ENCODE measurements around the gene RPS29.
"Not testable (repeated sequence)": the region's sequence is repeated elsewhere in the genome, so short reads cannot be mapped to it uniquely, and the experiment has no call there.

The RPS29 gene

DNA sequence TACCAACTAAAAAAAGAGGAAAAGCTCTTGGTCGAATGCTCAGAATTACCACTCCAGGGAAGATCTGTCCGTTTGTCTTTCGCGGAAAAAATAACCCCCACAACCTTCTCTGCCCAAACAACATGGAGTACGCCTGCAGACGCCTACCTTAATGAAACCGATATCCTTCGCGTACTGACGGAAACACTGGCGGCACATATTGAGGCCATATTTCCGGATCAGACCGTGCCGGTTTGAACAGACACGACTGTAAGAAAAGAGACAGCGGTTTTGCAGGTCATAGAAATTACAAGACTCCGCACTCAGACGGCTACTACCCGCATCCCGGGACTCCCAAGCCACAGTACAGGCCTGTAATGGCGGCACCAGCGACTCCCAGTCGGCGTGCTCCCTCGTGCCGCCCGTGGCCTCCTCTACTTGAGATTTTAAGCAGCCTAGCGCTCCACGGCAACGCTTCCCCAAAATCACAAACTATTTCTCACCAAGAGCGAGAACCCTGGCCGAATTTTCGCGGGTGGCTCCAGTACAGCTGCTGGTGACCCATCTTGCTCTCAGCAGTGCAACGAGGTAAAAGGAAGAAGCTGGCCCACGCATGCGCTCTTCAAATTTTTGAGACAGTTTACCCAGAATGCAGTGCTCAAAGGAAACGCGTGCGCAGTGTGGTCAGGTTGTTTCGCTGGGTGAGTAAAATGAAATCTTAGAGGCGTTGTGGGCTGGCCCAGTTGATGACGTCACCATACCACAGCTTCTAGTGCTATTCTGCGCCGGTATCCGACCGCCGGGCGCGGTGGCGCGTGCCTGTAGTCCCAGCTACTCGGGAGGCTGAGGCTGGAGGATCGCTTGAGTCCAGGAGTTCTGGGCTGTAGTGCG lies at the start of gene RPS29:
TSS of gene RPS29 (minus strand) at position 578 of the 870 bp plus-strand sequence. CDS start at position 544, 34 bp downstream.
- peak; percentile 100 for DNase-seq

GRCh38 chr14:49634547-49635334 lies 48.6 kb upstream of the RPS29 start, which contains the start of gene DNAAF2:
Gene DNAAF2, minus strand, starts transcription at chr14:49635244. Its CDS starts 95 bp downstream, at chr14:49635149.
- DNase-seq, result peak; percentile 95

DNA sequence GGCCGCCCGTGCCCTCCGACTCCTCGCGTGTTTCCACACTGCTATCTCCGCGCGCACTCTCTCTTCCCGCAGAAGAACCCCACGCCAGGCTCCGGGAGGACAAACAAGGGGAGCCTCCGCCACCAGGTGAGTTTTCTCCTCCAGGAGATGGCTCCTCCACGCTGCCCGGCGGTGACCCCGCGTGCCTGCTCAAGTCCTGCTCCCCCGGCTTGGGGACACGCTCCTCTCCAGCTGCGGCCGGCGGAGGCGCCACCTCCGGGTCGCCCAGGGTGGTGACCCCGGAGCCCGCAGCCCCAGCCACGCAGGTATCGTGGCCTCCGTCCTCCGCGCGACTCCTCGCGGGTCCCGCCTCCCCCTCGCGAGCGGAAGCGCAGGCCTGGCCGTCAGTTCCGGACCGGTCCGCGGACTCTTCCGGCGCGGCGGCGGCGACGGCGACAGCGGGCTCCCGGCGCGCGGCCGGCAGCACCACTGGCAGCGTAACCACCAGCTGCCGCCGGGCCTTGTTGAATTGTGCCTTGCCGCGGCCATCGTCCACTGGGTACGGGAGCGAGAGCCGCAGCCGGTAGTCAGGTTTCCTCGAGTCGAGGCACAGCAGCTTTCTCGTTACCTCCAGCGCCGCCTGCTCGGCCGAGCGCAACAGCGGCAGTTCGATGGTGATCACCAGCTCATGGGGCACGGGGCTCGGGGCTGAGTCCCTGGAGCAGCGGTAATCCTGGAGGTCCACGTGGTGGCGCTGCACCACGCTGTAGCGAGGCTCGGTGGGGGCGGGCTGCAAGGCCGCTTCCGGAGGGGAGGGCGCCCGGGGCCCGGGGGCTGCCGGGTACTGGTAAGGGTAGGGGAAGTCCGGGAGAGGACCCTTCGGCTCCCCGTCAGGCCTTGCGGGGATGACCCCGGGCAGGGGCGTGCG lies 47.7 kb upstream of the RPS29 start:
- peak; percentile 97 for DNase-seq

DNA sequence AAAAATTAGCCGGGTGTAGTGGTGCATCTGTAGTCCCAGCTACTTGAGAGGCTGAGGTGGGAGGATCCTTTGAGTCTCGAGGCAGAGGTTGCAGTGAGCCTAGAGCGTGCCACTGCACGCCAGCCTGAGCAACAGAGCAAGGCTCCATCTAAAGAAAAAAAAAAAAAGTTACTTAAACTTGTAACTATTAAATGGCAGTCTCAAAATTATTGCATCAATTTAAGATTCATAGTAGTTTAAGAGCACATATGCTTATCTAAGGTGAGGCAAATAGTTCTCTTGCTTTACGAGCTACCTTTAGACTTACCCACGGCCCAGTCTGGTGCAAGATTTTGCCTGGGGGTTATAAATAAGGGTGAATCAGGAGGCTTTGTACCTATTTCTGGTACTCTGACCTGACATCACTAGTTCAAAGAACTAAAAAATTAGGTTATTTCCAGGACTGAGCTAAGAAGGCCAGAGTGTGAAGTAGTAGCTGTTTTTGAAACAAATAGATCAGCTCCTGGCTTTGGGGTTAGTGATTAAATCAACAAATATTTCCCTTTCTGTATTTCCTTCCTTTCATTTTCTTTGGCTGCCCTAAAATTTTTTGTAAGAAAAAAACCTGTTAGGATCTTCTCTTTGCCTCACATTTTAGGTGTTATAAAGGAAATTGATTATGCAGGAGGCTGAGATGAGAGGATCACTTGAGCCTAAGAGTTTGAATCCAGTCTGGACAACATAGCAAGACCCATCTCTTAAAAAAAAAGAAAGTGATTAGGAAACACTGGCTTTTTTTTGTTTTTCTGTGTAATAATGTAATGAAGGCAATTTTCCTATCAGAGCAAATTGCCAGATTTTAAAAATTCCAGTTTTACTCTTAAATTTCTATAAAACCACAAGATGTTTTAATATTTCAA lies 38.0 kb upstream of the RPS29 start:
- no peak for DNase-seq

GRCh38 chr14:49623387-49623786 lies 37.2 kb upstream of the RPS29 start:
- DNase-seq, result no peak

- no peak for DNase-seq
Measured at GRCh38 chr14:49622022-49622607, 35.9 kb upstream of the RPS29 start.

DNA sequence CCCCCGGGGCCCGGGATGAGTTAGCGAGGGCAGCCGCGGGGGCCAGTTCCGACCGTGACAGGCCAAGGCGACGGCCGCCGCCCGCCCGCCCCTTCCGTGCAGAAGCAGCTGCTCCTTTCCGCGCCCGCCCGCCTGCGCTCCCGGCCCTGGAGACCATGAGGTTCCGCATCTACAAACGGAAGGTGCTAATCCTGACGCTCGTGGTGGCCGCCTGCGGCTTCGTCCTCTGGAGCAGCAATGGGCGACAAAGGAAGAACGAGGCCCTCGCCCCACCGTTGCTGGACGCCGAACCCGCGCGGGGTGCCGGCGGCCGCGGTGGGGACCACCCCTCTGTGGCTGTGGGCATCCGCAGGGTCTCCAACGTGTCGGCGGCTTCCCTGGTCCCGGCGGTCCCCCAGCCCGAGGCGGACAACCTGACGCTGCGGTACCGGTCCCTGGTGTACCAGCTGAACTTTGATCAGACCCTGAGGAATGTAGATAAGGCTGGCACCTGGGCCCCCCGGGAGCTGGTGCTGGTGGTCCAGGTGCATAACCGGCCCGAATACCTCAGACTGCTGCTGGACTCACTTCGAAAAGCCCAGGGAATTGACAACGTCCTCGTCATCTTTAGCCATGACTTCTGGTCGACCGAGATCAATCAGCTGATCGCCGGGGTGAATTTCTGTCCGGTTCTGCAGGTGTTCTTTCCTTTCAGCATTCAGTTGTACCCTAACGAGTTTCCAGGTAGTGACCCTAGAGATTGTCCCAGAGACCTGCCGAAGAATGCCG lies 35.1 kb upstream of the RPS29 start:
- DNase-seq, result no peak

DNA sequence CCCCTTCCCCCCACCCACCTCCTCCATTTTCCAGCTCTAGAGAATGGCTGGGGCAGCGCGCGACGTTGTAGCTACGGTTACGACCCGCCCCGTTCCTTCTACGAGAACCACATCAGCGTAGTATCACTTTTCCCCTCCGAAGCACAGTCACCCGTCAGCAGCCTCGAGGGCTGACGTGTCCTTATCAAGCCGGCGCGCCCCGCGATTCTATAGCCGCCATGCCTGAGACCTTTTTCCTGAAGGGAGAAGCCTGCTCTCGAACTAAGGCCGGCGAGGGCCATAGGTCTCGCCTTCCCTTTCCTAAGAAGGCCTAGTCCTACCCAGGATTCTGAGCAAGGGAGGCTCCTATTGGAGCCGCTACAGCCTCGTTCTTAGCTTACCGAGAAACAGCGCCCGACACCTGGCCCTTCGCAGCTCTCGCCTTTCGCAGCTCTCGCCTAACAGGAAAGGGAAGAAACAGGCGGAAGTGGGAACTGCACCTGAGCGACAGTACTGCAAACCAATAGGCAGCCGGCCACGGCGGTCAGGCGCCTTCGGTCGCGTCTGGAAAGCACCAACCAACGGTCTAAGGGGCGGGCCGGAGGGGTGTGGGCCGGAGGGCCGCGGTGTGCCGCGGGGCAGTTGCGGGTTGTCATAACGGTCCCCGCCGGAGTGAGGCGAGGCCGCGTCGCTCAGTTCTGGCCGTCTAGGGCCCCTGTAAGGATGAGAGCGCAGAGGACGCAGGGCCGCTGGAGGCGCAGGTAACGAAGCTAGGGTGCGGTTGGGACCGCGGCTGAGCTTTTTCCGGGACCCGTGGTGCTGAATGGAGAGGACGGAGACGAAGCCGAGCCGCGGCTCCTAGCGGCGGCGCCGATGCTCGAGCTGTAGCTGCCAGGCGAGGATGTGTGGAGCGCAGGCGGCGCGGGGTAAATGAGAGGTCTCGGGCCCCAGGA lies 34.3 kb upstream of the RPS29 start, which contains the start of the genes MGAT2 and RPL36AL:
TSS of gene MGAT2 (plus strand) at position 618 of the 932 bp plus-strand sequence. CDS start 470 bp downstream, outside the sequence.
TSS of gene RPL36AL (minus strand) at position 445 of the 932 bp plus-strand sequence. CDS start 1,522 bp downstream, outside the sequence.
- peak; percentile 98 for DNase-seq

- no peak for DNase-seq
Measured at GRCh38 chr14:49619730-49620129, 33.5 kb upstream of the RPS29 start.

- DNase-seq, result not testable (repeated sequence)
Measured at GRCh38 chr14:49619273-49619672, 33.1 kb upstream of the RPS29 start.

DNA sequence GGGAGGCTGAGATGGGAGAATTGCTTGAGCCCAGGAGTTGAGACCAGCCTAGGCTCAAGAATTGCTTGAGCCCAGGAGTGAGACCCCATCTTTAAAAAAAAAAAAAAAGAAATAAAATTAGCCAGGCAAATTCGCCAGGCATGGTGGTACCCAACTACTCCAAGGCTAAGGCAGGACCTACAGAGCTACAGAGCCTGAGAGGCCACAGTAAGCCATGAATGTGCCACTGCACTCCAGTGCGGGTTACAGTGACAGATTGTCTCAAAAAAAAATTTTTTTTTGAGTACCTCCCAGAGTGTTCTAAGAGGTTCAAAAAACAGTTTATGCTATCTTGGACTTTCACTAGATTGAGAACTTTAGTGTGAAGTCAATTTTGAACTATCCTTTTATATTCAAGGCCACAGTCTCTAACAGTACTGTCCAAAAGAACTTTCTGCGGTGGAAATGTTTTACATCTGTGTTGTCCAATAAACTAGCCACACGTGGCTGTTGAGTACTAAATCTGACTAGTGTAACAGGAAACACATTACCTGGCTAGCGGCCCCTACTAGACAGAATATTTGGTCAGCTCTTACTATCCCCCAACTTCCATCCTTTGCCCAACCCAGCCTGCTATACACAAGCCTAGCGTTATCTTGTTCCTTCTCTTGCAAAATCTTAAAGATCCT lies 31.8 kb upstream of the RPS29 start:
- DNase-seq, result no peak

DNA sequence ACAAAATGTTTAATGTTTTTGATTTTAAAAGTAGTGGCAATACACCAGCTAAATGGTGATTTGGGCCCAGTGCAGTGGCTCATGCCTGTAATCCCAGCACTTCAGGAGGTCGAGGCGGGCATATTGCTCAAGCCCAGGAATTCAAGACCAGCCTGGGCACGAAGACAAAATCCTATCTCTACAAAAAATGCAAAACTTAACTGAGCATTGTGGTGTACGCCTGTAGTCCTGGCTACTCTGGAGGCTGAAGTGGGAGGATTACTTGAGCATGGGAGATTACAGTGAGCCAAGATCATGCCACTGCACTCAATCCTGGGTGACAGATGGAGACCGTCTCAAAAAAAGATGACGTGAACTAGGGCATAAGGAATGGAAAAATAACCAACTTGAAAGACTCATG lies 29.6 kb upstream of the RPS29 start:
- DNase-seq, result no peak

GRCh38 chr14:49614196-49614595 lies 28.0 kb upstream of the RPS29 start:
- no peak for DNase-seq

DNA sequence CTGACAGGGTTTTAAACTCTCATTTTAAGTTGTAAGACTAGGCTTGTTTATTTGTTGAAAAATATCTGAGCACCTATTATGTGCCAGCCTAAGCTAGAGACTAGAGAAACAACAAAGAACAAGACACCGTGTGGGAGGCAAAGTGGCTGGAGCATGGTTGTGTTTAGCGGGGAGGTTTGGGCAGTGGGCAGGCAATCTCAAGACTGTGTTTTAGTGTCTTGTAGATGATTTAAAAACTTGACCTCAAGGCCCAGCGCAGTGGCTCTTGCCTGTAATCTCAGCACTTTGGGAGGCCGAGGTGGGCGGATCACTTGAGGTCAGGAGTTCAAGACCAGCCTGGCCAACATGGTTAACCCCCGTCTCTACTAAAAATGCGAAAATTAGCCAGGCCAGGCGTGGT lies 26.5 kb upstream of the RPS29 start:
- no peak for DNase-seq

- DNase-seq, result no peak
Measured at GRCh38 chr14:49612251-49612650, 26.1 kb upstream of the RPS29 start.

DNA sequence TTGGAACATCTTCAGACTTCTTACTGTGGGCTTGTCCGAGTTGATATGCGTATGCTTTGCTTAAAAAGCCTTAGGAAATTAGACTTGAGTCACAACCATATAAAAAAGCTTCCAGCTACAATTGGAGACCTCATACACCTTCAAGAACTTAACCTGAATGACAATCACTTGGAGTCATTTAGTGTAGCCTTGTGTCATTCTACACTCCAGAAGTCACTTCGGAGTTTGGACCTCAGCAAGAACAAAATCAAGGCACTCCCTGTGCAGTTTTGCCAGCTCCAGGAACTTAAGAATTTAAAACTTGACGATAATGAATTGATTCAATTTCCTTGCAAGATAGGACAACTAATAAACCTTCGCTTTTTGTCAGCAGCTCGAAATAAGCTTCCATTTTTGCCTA lies 21.4 kb upstream of the RPS29 start:
- no peak for DNase-seq

GRCh38 chr14:49598485-49599300 lies 12.5 kb upstream of the RPS29 start, which contains the start of gene LRR1:
Gene LRR1, plus strand, starts transcription at chr14:49598940. Its CDS starts 81 bp downstream, at chr14:49599021.
- peak; percentile 99 for DNase-seq

DNA sequence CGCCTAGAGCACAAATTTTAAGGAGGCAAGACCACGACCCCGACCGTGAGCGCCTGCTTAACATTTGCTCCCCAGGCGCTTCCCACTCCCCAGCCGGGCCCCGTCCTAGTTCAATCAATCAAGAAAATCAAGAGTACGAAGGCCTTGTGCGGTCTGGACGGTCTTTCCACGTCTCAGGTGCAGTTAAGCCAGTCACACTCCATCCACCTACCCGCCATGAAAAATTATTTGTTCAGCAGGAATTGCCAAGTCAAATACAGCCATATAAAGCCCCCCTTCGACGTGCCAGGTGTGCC lies 12.0 kb upstream of the RPS29 start:
- DNase-seq, result no peak
